PFSK-1 (cell line): ENCODE data around the gene NDST3.

Experiments used
- POLR2AphosphoS5 ChIP-seq: IDR thresholded peaks from 2 replicates; pipeline ENCODE4 v1.6.1; 2012; ENCODE audit warnings: low read depth, mild to moderate bottlenecking, control low read depth, low read length, moderate library complexity
- SIN3A ChIP-seq: IDR thresholded peaks from 2 replicates; pipeline ENCODE4 v1.6.1; 2012; ENCODE audit warnings: mild to moderate bottlenecking, low read length, moderate library complexity, borderline replicate concordance; ENCODE audit not compliant: insufficient read depth
- TF ChIP-seq, protein P1 (sequence below), 2 experiments: IDR thresholded peaks; 2 replicates each; pipeline versions ENCODE4 v1.6.1 to v1.8.0; 2011 to 2012; ENCODE audit warnings: low read depth in 2 of 2, low read length in 2 of 2, control low read depth in 1 of 2, inconsistent platforms in 1 of 2, mild to moderate bottlenecking in 1 of 2, moderate library complexity in 1 of 2; ENCODE audit not compliant: insufficient read depth in 1 of 2

DNA sequence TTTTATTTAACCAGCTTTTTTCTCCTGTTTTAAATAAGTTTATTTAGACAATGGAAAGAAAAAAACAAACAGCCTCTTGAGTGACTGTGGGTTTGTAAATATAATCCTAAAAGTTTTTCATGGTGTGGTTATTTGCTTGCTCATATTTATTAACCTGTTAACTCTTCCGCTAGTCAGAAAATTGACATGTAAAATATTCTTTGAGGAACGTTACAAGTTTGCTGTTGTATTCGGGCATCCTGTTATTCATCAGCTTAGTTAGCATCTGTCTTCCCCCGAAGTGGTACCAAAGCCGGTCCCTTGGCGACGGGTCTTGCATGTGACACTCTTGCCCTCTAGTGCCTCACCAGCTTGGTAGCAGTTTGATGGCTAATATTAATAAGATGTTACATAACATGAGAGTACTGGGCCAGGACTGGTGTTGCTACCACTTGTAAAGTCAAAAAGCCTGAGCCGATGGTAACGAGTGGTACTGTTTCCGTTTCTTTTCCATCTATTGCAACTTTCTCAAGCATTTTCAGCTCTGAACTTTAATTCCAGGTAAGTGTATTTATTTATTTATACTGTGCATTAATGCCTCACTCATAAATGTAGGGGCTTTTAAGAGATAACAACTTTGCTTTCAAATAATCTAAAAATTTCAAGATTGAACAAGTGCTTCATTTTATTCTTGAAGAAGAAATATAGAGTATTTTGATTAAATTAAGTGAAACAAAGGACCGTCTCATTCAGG is at the start of gene NDST3:
- TF ChIP-seq POLR2AphosphoS5 (no peak), SIN3A (no peak)
- TF ChIP-seq, protein P1, sequence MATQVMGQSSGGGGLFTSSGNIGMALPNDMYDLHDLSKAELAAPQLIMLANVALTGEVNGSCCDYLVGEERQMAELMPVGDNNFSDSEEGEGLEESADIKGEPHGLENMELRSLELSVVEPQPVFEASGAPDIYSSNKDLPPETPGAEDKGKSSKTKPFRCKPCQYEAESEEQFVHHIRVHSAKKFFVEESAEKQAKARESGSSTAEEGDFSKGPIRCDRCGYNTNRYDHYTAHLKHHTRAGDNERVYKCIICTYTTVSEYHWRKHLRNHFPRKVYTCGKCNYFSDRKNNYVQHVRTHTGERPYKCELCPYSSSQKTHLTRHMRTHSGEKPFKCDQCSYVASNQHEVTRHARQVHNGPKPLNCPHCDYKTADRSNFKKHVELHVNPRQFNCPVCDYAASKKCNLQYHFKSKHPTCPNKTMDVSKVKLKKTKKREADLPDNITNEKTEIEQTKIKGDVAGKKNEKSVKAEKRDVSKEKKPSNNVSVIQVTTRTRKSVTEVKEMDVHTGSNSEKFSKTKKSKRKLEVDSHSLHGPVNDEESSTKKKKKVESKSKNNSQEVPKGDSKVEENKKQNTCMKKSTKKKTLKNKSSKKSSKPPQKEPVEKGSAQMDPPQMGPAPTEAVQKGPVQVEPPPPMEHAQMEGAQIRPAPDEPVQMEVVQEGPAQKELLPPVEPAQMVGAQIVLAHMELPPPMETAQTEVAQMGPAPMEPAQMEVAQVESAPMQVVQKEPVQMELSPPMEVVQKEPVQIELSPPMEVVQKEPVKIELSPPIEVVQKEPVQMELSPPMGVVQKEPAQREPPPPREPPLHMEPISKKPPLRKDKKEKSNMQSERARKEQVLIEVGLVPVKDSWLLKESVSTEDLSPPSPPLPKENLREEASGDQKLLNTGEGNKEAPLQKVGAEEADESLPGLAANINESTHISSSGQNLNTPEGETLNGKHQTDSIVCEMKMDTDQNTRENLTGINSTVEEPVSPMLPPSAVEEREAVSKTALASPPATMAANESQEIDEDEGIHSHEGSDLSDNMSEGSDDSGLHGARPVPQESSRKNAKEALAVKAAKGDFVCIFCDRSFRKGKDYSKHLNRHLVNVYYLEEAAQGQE (IDR thresholded peaks at IDR 0.05; ENCODE audit: insufficient read depth in 1 of 2, low read depth in 2 of 2, low read length in 2 of 2) = no peak
